Heart left ventricle (tissue), 13 donors: ENCODE results near the gene MBP.

ENCODE experiments used
- CTCF ChIP-seq, 12 donors: fragments of 200-600 bp; sonication (generic) in 4 of 12; IDR thresholded peaks; one replicate each; pipeline versions ENCODE4 v1.5.0 to v1.8.0; 2018 to 2022; ENCODE audit warnings: antibody characterized with exemption in 12 of 12, mild to moderate bottlenecking in 5 of 12
- POLR2A ChIP-seq, 2 donors: fragments of 450-650 bp; IDR thresholded peaks; one replicate each; pipeline ENCODE4 v1.6.1; 2017; ENCODE audit warnings: antibody characterized with exemption in 2 of 2, mild to moderate bottlenecking in 2 of 2, moderate library complexity in 2 of 2
- donor health status: ischemic (EF 13 %, LVEDD 7.1; RV severe dilation, severe dysfunction).
- donor health status: DM: no; HTN: yes; CAD: no.
- donor health status: DM: no; HTN: no; CAD: no.
- donor health status: ischemic (EF 25% LVEDD 6.9; RV normal size, moderate dysfunction).
- donor health status: ischemic (EF 25% LVEDD 5.7; RV mildly dilated, moderate dysfunction).
- donor health status: ischemic (EF 35%, LVEDD 5.7; RV mildly dilated, moderate dysfunction).
- donor health status: nonischemic (EF 11% LVEDD 7.7; RV severe dilation, severe dysfunction).
- donor health status: DM: yes; HTN: yes; CAD: no.
- donor health status: PGD.
- donor health status: ischemic (EF 29% LVEDD 5.4; RV normal size, mild dysfunction).
- donor health status: nonischemic (EF 23%, LVEDD 6.1; RV moderate dilation, normal function).

GRCh38 chr18:77071061-77071460 lies 61.5 kb downstream of the MBP start:
- no peak for TF ChIP-seq CTCF (IDR thresholded peaks at IDR 0.05)
- no peak for TF ChIP-seq POLR2A (IDR thresholded peaks at IDR 0.05)
